GM12878 (cell line): ENCODE data around the gene CDC37. TPM values are rescaled to one million over a fixed set of nuclear protein-coding genes. Genes with fewer than 3 reads are reported as not detected.

ENCODE experiments used
- ATAC-seq: fragments of 200-7000 bp; cut with Tn5 transposase; 3 replicates; pipeline ENCODE4 v1.9.1; 2020; ENCODE audit warnings: mild to moderate bottlenecking, moderate library complexity
- BruUV-seq: library from RNA; stranded (reverse); fragments of 400-500 nt; replicated peaks from 2 replicates; lab custom pipeline; 2021; lab: Mats Ljungman, UMichigan
- CTCF ChIA-PET: fragments of 300-600 bp; sonication (Branson Sonifier 250); formaldehyde crosslinking; extraction: SDS; loops from one replicate; lab custom pipeline; 2021; ENCODE audit warnings: inconsistent platforms; lab: Yijun Ruan, JAX
- POLR2A ChIA-PET: fragments of 350-600 bp; formaldehyde crosslinking; extraction: SDS; loops from one replicate; lab custom pipeline; 2021; ENCODE audit warnings: inconsistent platforms; lab: Charles Lee
- RAD21 ChIA-PET: fragments of 300-600 bp; sonication (Branson Sonifier 250); formaldehyde crosslinking; loops from one replicate; lab custom pipeline; 2023; ENCODE audit warnings: antibody characterized with exemption; ENCODE audit not compliant: unreplicated experiment; lab: Charles Lee
- SMC1A ChIA-PET: fragments of 300-600 bp; sonication (Branson Sonifier 250); formaldehyde crosslinking; loops from one replicate; lab custom pipeline; 2023; ENCODE audit not compliant: unreplicated experiment, uncharacterized antibody; lab: Charles Lee
- DNase-seq: peaks from one replicate; pipeline ENCODE4 v3.0.0-alpha.2; 2011; ENCODE audit warnings: low read depth, low spot score
- FAIRE-seq: peaks from 3 replicates; lab custom pipeline; 2011; peaks lifted over from hg19 to GRCh38; lab: Jason Lieb, UNC
- H2AFZ ChIP-seq: 2 replicates; pipeline ENCODE4 v1.6.0; 2011; ENCODE audit warnings: low read depth, low read length, control low read depth; ENCODE audit not compliant: control insufficient read depth
- H3K27ac ChIP-seq: 2 replicates; pipeline ENCODE4 v1.5.1; 2011; ENCODE audit warnings: control low read depth; ENCODE audit not compliant: control insufficient read depth, insufficient read depth
- H3K27me3 ChIP-seq, 2 experiments: replicated peaks in 1 of 2; 2 replicates each; pipeline versions ENCODE4 v1.6.0 to v1.6.1; 2011; ENCODE audit warnings: low read length in 1 of 2; ENCODE audit not compliant: control insufficient read depth in 2 of 2, insufficient read depth in 2 of 2
- H3K36me3 ChIP-seq, 2 experiments: 2 replicates each; pipeline ENCODE4 v1.5.1; 2011; ENCODE audit warnings: low read length in 1 of 2; ENCODE audit not compliant: control insufficient read depth in 2 of 2, insufficient read depth in 2 of 2
- H3K4me1 ChIP-seq: 2 replicates; pipeline ENCODE4 v1.6.1; 2011; ENCODE audit warnings: mild to moderate bottlenecking, low read length, moderate library complexity, mixed read lengths; ENCODE audit not compliant: control insufficient read depth, insufficient read depth
- H3K4me2 ChIP-seq: 2 replicates; pipeline ENCODE4 v1.6.0; 2011; ENCODE audit warnings: control low read depth; ENCODE audit not compliant: control insufficient read depth, insufficient read depth
- H3K4me3 ChIP-seq: fragments of 200-600 bp; sonication (generic); 2 replicates; pipeline ENCODE4 v1.5.1; 2016
- H3K79me2 ChIP-seq: 2 replicates; pipeline ENCODE4 v1.6.0; 2011; ENCODE audit warnings: low read length; ENCODE audit not compliant: control insufficient read depth, insufficient read depth
- H3K9ac ChIP-seq: 2 replicates; pipeline ENCODE4 v1.8.0; 2011; ENCODE audit warnings: low read length, control low read depth, mixed read lengths; ENCODE audit not compliant: control insufficient read depth, insufficient read depth
- H3K9me3 ChIP-seq: replicated peaks from 3 replicates; pipeline ENCODE4 v1.5.1; 2011; ENCODE audit warnings: mild to moderate bottlenecking, low read length; ENCODE audit not compliant: control insufficient read depth, insufficient read depth
- H4K20me1 ChIP-seq: 2 replicates; pipeline ENCODE4 v1.6.0; 2011; ENCODE audit not compliant: control insufficient read depth, insufficient read depth
- ASH2L ChIP-seq: fragments of 300-600, 200-600 bp; sonication (generic); IDR thresholded peaks from 2 replicates; pipeline ENCODE4 v1.6.1; 2017; ENCODE audit warnings: low read depth, mild to moderate bottlenecking, borderline replicate concordance
- ESRRA ChIP-seq: IDR thresholded peaks from 2 replicates; pipeline ENCODE4 v1.6.1; 2012; ENCODE audit warnings: mild to moderate bottlenecking, low read length, improper control_type of control experiment
- KAT2A ChIP-seq: conservative IDR thresholded peaks from 2 replicates; pipeline ENCODE4 v1.6.1; 2011; ENCODE audit warnings: low read depth, low read length; ENCODE audit not compliant: control insufficient read depth
- MEF2A ChIP-seq: IDR thresholded peaks from 2 replicates; pipeline ENCODE4 v1.6.1; 2011; ENCODE audit warnings: low read depth, mild to moderate bottlenecking, low read length, moderate library complexity; ENCODE audit not compliant: insufficient read depth
- PAX5 ChIP-seq: IDR thresholded peaks from 2 replicates; pipeline ENCODE4 v1.6.1; 2011; ENCODE audit warnings: low read depth, low read length, borderline replicate concordance
- TCF3 ChIP-seq: IDR thresholded peaks from 2 replicates; pipeline ENCODE4 v1.6.1; 2012; ENCODE audit warnings: low read depth, mild to moderate bottlenecking, low read length, borderline replicate concordance; ENCODE audit not compliant: insufficient read depth
- ZBED1 ChIP-seq: IDR thresholded peaks from 2 replicates; pipeline ENCODE4 v1.6.1; 2016; ENCODE audit warnings: borderline replicate concordance
- ZNF207 ChIP-seq: fragments of 450-650 bp; IDR thresholded peaks from 2 replicates; pipeline ENCODE4 v1.6.1; 2014; ENCODE audit warnings: antibody characterized with exemption, mild to moderate bottlenecking, borderline replicate concordance
- WGBS: methylation state at CpG from one replicate; pipeline ENCODE4 v1.1.6; 2016; ENCODE audit warnings: low lambda C conversion rate; ENCODE audit not compliant: insufficient replicate concordance, insufficient coverage; ENCODE audit errors: missing lambda C conversion rate; 5-methylcytosine and 5-hydroxymethylcytosine counted together
- in situ Hi-C: fragments of 300-500 bp; cut with MboI; formaldehyde crosslinking; loops from 9 replicates; pipeline ENCODE4 v1.14.3; 2018; ENCODE audit warnings: mixed read lengths
- intact Hi-C: fragments of 100-400 bp; cut with micrococcal nuclease; formaldehyde crosslinking; loops from one replicate; pipeline ENCODE4 v1.14.2; 2022; ENCODE audit not compliant: unreplicated experiment
- polyA plus RNA-seq, 11 experiments: library from polyadenylated mRNA; depleted of rRNA in 4 of 11; unstranded in 6 of 11; stranded (reverse) in 5 of 11; fragments of >200 nt; fragmentation: Nextera tagmentation in 4 of 11; fragmentation: Illumina TruSeq in 1 of 11; extraction: Ambion mirVana in 4 of 11; extraction: Trizol in 1 of 11; gene quantifications; 1 replicate in 1 of 11; 2 replicates in 10 of 11; pipeline versions ENCODE4 v1.2.1 to v1.2.3, GENCODE V29; 2011 to 2016; ENCODE audit warnings: inconsistent platforms in 2 of 11, missing spikeins in 2 of 11, low read depth in 1 of 11
- total RNA-seq, 4 experiments: library from RNA; depleted of rRNA in 3 of 4; stranded (reverse); fragments of >200 nt in 3 of 4; fragmentation: Illumina TruSeq in 1 of 4; extraction: Trizol in 1 of 4; gene quantifications; 2 replicates each; pipeline versions ENCODE4 v1.2.1 to v1.2.3, GENCODE V29; 2013 to 2021
- TF ChIP-seq, protein P1 (sequence below): IDR thresholded peaks from 2 replicates; pipeline ENCODE4 v1.6.1; 2011; ENCODE audit warnings: borderline replicate concordance, low read depth, mild to moderate bottlenecking, moderate library complexity, low read length; ENCODE audit not compliant: insufficient read depth, poor library complexity, severe bottlenecking
- TF ChIP-seq, protein P2 (sequence below): fragments of 450-650 bp; IDR thresholded peaks from 2 replicates; pipeline ENCODE4 v1.6.1; 2016; ENCODE audit warnings: mild to moderate bottlenecking

Gene CDC37
- total and polyA plus RNA-seq, 10 of the 15 experiments (the other 5 are each of a cell fraction or from before 2014, with no cell fraction given): 4.7 to 265 (median 176) TPM

DNA sequence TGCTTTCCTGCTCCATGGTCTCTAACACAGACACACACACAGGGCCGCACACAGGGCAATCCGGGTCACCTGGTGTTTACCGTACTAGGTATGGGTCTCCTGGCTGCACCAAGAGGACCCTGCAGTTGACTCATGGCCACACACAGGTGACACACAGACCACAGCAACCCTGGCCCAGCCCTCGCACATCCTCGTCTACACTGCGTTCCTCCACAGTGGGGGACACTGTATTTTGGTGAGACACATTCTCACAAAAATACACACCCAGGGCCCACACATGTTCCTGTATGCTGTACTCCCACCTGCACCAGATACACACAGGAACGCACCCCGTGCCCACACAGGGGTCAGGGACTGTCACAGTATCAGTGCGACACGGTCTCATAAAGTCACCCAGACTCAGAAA lies 29.8 kb upstream of the CDC37 start:
- FAIRE-seq: no peak
- Histone ChIP-seq H3K9me3 (no peaks in the 10 kb centered on the region), H3K4me2 (no peak overlapping the region), H3K79me2 (peaks cover 2% of the 10 kb centered on the region; the same call in 1 of the 2 replicates), H2AFZ (no peak overlapping the region), H3K36me3 (no peaks in the 10 kb centered on the region; a peak in 1 of 4 replicates), H3K27me3 (peaks cover 0 to 4% of the 10 kb centered on the region in 2 experiments; a peak in 1 of 4 replicates), H3K4me1 (peaks cover 31% of the 10 kb centered on the region), H4K20me1 (no peaks in the 10 kb centered on the region), H3K4me3 (no peak overlapping the region), H3K9ac (no peak overlapping the region), H3K27ac (no peak overlapping the region)
- no peak for DNase-seq
- TF ChIP-seq ZNF207 (no peak), ESRRA (no peak), ZBED1 (0 out of 2 replicates have a peak, but pooled peaks have one; percentile 16), PAX5 (no peak), TCF3 (0 out of 2 replicates have a peak, but pooled peaks have one; percentile 40), ASH2L (no peak), KAT2A (no peak), MEF2A (no peak)
- TF ChIP-seq, protein P1, sequence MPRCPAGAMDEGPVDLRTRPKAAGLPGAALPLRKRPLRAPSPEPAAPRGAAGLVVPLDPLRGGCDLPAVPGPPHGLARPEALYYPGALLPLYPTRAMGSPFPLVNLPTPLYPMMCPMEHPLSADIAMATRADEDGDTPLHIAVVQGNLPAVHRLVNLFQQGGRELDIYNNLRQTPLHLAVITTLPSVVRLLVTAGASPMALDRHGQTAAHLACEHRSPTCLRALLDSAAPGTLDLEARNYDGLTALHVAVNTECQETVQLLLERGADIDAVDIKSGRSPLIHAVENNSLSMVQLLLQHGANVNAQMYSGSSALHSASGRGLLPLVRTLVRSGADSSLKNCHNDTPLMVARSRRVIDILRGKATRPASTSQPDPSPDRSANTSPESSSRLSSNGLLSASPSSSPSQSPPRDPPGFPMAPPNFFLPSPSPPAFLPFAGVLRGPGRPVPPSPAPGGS: peak; percentile 91
- TF ChIP-seq, protein P2, sequence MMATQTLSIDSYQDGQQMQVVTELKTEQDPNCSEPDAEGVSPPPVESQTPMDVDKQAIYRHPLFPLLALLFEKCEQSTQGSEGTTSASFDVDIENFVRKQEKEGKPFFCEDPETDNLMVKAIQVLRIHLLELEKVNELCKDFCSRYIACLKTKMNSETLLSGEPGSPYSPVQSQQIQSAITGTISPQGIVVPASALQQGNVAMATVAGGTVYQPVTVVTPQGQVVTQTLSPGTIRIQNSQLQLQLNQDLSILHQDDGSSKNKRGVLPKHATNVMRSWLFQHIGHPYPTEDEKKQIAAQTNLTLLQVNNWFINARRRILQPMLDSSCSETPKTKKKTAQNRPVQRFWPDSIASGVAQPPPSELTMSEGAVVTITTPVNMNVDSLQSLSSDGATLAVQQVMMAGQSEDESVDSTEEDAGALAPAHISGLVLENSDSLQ: no peak
- in situ Hi-C loops (no loop called here), intact Hi-C loops (no loop called here)
- POLR2A ChIA-PET: interaction anchor here (3.3 kb wide), 1 partner anchor 27 kb away, joined by 16 read pairs; no protein-coding TSS in a partner anchor
- BruUV-seq: TSS peak; percentile 49
- SMC1A ChIA-PET: interaction anchor here (0.6 to 17.7 kb wide), 2 partner anchors 22 to 50 kb away, joined by 3 to 364 read pairs; partner anchors contain the start of gene CDC37
- RAD21 ChIA-PET: interaction anchor here (1.0 to 3.7 kb wide), 4 partner anchors 15 to 29 kb away, joined by 3 to 21 read pairs (median 6); partner anchors contain the start of gene CDC37
- ATAC-seq: no peak
- CTCF ChIA-PET: interaction anchor here (27.3 kb wide), 1 partner anchor 23 kb away, joined by 1053 read pairs; the partner anchor contains the start of genes CDC37 and PDE4A
- 92% methylated on average over 10 of the region's 10 CpGs for WGBS
